ENCODE data around the gene DCTPP1. TPM values are rescaled to one million over a fixed set of nuclear protein-coding genes. Genes with fewer than 3 reads are reported as not detected.
A peak's percentile ranks its signal among the peaks of the same experiment; 100 is the strongest.

Gene DCTPP1
- total RNA-seq, 1 experiment from 2014 or later = 32.2 TPM

DNA sequence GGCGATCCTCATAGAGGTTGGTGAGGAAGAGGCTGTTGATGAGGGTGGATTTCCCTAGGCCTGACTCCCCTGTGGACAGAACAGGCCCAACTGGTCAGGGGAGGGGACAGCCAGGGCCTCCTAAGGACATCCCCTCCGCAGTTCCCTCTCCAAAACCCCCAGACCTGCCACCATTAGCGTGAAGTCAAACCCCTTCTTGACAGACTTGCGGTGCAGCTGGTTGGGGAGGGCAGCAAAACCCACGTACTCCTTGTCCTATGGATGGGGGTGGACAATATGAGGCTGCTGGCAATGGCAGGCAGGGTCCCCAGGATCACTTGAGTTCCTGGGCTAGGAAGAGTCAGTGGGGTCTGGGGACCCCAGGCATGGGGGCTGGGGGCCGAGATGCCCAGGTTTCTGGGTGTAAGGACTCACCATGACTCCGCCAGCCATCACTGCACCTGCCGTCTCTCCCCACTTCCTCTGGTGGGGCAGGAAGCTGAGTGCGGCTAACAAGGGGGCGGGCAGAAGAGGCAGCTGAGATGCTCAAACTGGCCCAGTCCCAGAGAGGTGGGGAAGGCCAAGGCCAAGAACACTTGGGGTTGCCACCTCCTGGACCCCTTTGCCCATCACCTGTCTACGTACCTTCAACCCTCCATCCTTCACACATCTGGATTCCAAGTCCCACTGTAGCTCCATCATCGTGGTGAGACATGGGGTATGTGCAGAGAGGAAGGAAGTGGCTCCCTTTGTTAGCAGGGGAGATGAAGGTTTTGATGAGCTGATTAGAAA, 47.5 kb downstream of the DCTPP1 start, which contains the start of gene SEPTIN1:
Gene SEPTIN1 (minus strand): TSS at position 451 of the 771 bp plus-strand sequence. CDS start 19 bp downstream, at position 432.
- DNase-seq (ENCODE audit: low read depth) = no peak

- DNase-seq (ENCODE audit: low read depth) = no peak
Observed at GRCh38 chr16:30381291-30382041, 48.4 kb downstream of the DCTPP1 start.

GRCh38 chr16:30380803-30381208, 49.0 kb downstream of the DCTPP1 start:
- no peak for DNase-seq (ENCODE audit: low read depth)

- no peak for DNase-seq (ENCODE audit: low read depth)
Observed at GRCh38 chr16:30380072-30380802, 49.6 kb downstream of the DCTPP1 start.

GRCh38 chr16:30379158-30379783, 50.6 kb downstream of the DCTPP1 start:
- DNase-seq (ENCODE audit: low read depth) = no peak

- DNase-seq (ENCODE audit: low read depth) = peak; percentile 96
Observed at GRCh38 chr16:30378236-30379157, 51.3 kb downstream of the DCTPP1 start.

DNA sequence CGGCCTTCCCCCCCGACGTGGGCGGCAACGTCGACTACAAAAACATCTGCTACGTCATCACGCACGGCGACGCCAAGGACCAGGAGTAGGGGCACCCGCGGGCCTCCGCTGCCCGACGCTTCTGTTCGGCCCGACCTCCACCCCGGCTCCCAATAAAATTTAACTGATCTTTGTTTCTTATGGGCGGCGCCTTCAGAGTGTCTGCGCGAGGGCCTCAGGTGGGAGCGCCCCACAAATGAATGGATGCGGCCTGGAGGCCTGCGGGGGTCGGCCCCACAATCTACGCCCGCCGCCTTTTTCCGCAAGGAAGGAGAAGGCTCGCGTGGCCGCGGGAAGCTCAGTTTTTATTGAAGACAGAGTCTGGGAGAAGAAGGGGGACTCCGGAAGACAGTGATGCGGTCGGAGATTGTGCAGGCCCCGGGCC, 52.0 kb downstream of the DCTPP1 start:
- DNase-seq (ENCODE audit: low read depth) = peak; percentile 72

- no peak for DNase-seq (ENCODE audit: low read depth)
Observed at GRCh38 chr16:30377050-30377811, 52.6 kb downstream of the DCTPP1 start.

DNA sequence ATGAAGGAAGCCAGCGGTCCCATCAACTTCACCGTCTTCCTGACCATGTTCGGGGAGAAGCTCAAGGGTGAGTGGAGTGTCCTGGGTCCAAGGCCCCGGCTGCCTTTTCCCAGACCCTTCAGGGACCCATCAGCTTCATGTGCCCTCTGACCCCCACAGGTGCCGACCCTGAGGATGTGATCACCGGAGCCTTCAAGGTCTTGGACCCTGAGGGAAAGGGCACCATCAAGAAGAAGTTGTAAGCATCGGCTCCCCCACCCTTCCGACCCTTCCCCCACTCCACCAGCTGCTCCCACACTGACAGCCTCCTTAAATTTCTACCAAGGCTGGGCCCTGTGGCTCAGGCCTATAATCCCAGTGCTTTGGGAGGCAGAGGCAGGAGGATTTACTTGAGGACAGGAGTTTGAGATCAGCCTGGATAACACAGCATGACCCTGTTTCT, 53.3 kb downstream of the DCTPP1 start:
- DNase-seq (ENCODE audit: low read depth) = no peak

DNA sequence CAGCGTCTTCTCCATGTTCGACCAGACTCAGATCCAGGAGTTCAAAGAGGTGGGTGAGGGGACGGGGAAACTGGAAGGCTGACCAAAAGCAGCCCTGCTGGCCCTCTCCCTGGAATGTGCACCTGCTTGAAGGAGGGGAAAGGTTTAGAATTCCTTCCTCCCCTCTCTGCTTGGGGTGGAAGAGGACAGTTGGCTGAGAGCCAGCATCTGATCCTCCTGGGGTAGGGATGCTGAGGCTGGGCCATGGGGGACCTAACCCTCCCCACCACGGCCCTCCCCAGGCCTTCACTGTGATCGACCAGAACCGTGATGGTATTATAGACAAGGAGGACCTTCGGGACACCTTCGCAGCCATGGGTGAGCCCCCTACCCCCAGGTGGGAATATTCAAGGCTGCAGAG, 54.0 kb downstream of the DCTPP1 start:
- no peak for DNase-seq (ENCODE audit: low read depth)

DNA sequence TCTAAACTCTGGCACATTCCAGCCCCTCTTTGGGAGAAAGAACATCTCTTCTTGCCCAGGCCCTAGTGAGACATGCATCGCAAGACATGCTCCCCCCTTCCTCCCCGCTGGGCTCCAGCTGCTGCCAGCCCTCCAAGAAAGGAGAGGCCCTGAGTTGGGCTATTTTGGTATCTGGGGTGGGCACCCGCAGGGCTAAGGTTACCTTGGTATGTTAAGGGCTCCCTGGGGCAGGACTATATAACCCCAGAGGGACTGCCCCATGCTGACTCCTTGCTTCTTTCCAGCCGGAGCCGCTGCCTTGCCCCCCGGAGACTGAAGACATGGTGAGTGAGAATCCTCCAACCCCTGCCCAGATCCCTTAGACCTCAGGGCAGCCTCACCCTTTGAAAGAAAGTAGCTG, 55.3 kb downstream of the DCTPP1 start, which contains the start of gene MYL11:
Gene MYL11 (plus strand): TSS at position 265 of the 400 bp plus-strand sequence. CDS start 56 bp downstream, at position 321.
- DNase-seq (ENCODE audit: low read depth) = no peak

Other genes with a start within 250 kb of the DCTPP1 start
- gene CORO1A, start 246.4 kb downstream of the DCTPP1 start, total RNA-seq (2014; rRNA removed; shearing (Covaris generic)) = 7.6 and 8.0 TPM in 2 replicates
- 397 and 526 TPM in 2 replicates for gene BOLA2B, start 236.4 kb downstream of the DCTPP1 start, total RNA-seq (2014; rRNA removed; shearing (Covaris generic))
- gene SLX1A, start 236.2 kb downstream of the DCTPP1 start, total RNA-seq (2014; rRNA removed; shearing (Covaris generic)) = 46.2 and 48.2 TPM in 2 replicates
- gene SULT1A3, start 230.8 kb downstream of the DCTPP1 start, total RNA-seq (2014; rRNA removed; shearing (Covaris generic)) = 1.5 and 2.6 TPM in 2 replicates
- 0.42 and 0.71 TPM in 2 replicates for gene NPIPB13, start 181.6 kb downstream of the DCTPP1 start, total RNA-seq (2014; rRNA removed; shearing (Covaris generic))
- gene CD2BP2, start 74.7 kb downstream of the DCTPP1 start, total RNA-seq (2014; rRNA removed; shearing (Covaris generic)) = 34.8 and 64.7 TPM in 2 replicates
- 25.6 and 45.1 TPM in 2 replicates for gene TBC1D10B, start 59.5 kb downstream of the DCTPP1 start, total RNA-seq (2014; rRNA removed; shearing (Covaris generic))
- not detected in 2 replicates for gene MYL11, start 55.2 kb downstream of the DCTPP1 start, total RNA-seq (2014; rRNA removed; shearing (Covaris generic))
- 0.17 TPM in 1 of 2 replicates, not detected in the other for gene SEPTIN1, start 47.5 kb downstream of the DCTPP1 start, total RNA-seq (2014; rRNA removed; shearing (Covaris generic))
- gene ZNF48, start 34.6 kb downstream of the DCTPP1 start, total RNA-seq (2014; rRNA removed; shearing (Covaris generic)) = 5.9 and 10.6 TPM in 2 replicates
- 7.1 and 21.8 TPM in 2 replicates for gene ZNF771, start 22.4 kb downstream of the DCTPP1 start, total RNA-seq (2014; rRNA removed; shearing (Covaris generic))
- gene SEPHS2, start 15.8 kb upstream of the DCTPP1 start, total RNA-seq (2014; rRNA removed; shearing (Covaris generic)) = 5.9 and 11.3 TPM in 2 replicates
- not detected in 2 replicates for gene ITGAL, start 42.7 kb upstream of the DCTPP1 start, total RNA-seq (2014; rRNA removed; shearing (Covaris generic))
- gene ZNF768, start 96.5 kb upstream of the DCTPP1 start, total RNA-seq (2014; rRNA removed; shearing (Covaris generic)) = 30.8 and 49.9 TPM in 2 replicates
- 3.1 and 7.5 TPM in 2 replicates for gene ZNF747, start 104.8 kb upstream of the DCTPP1 start, total RNA-seq (2014; rRNA removed; shearing (Covaris generic))
- 3.8 and 9.4 TPM in 2 replicates for gene ZNF764, start 128.3 kb upstream of the DCTPP1 start, total RNA-seq (2014; rRNA removed; shearing (Covaris generic))
- gene ZNF688, start 141.7 kb upstream of the DCTPP1 start, total RNA-seq (2014; rRNA removed; shearing (Covaris generic)) = 7.6 and 10.5 TPM in 2 replicates
- 4.0 and 6.3 TPM in 2 replicates for gene ZNF785, start 155.7 kb upstream of the DCTPP1 start, total RNA-seq (2014; rRNA removed; shearing (Covaris generic))
- gene ZNF689, start 180.4 kb upstream of the DCTPP1 start, total RNA-seq (2014; rRNA removed; shearing (Covaris generic)) = 9.9 and 12.7 TPM in 2 replicates
- gene PRR14, start 220.9 kb upstream of the DCTPP1 start, total RNA-seq (2014; rRNA removed; shearing (Covaris generic)) = 6.1 and 14.1 TPM in 2 replicates
- gene FBRS, start 228.4 kb upstream of the DCTPP1 start, total RNA-seq (2014; rRNA removed; shearing (Covaris generic)) = 7.5 and 14.2 TPM in 2 replicates

All from M059J (cell line).